Measurements from ENCODE around the gene NFIX.

NFIX gene

DNA sequence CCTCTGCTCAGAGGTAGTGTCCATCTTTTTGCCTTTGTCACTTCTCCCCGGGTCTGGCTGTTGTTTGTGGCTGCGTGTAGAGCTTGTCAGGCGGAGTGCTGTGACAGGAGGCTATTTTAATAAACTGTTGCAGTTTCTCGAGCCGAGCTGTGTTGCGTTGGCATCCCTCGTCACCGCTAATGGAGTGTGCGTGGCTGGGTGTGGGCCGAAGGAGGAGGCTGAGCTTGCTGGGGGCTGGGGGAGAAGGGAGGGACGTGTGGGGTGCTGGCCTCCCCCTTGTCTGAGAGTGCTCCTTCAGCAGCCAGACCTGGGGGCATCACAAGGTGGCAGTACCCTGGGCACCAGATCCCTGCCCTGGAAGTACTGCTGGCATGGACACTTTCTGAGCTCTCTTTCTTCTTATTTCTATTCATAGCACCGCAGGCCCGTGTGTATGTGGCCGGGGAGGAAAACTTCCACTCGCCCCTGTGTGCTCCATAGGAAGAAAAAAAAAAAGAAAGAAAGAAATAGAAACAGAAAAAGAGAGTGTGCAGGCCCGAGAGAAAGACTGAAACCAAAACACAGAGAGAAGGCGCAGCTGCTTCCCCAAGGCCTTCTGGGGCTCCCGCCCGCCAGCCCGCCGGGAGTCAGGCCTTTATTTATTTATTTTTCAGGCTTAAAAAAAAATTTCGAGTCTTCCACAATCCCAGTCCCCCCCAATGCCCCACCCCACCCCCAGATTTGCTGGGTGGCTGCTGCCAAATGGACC is 27.0 kb downstream of the NFIX start:
- peak; percentile 69 for DNase-seq (ENCODE audit: low spot score)

GRCh38 chr19:13022859-13023636 is 27.8 kb downstream of the NFIX start:
- DNase-seq (ENCODE audit: low spot score): peak; percentile 88

GRCh38 chr19:13023656-13024055 is 28.4 kb downstream of the NFIX start:
- no peak for DNase-seq (ENCODE audit: low spot score)

GRCh38 chr19:13024126-13024950 is 29.1 kb downstream of the NFIX start:
- no peak for DNase-seq (ENCODE audit: low spot score)

DNA sequence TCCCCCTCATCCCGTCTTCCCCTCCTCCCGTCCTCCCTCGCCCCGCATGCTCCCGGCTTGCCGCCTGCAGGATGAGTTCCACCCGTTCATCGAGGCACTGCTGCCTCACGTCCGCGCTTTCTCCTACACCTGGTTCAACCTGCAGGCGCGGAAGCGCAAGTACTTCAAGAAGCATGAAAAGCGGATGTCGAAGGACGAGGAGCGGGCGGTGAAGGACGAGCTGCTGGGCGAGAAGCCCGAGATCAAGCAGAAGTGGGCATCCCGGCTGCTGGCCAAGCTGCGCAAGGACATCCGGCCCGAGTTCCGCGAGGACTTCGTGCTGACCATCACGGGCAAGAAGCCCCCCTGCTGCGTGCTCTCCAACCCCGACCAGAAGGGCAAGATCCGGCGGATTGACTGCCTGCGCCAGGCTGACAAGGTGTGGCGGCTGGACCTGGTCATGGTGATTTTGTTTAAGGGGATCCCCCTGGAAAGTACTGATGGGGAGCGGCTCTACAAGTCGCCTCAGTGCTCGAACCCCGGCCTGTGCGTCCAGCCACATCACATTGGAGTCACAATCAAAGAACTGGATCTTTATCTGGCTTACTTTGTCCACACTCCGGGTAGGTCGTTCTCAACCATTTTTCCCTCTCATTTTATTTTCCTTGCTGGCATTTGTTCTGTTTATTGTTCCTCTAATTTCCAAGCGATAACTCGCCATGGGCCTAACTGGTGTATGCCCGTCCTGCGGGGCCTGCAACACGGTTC is 29.8 kb downstream of the NFIX start:
- DNase-seq (ENCODE audit: low spot score): no peak

- no peak for DNase-seq (ENCODE audit: low spot score)
These were observed 30.7 kb downstream of the NFIX start for GRCh38 chr19:13025819-13026456.

- DNase-seq (ENCODE audit: low spot score): no peak
These were observed 31.4 kb downstream of the NFIX start for GRCh38 chr19:13026462-13027370.

- no peak for DNase-seq (ENCODE audit: low spot score)
These were observed 32.3 kb downstream of the NFIX start for GRCh38 chr19:13027557-13027956.

- DNase-seq (ENCODE audit: low spot score): no peak
These were observed 32.8 kb downstream of the NFIX start for GRCh38 chr19:13028027-13028426.

DNA sequence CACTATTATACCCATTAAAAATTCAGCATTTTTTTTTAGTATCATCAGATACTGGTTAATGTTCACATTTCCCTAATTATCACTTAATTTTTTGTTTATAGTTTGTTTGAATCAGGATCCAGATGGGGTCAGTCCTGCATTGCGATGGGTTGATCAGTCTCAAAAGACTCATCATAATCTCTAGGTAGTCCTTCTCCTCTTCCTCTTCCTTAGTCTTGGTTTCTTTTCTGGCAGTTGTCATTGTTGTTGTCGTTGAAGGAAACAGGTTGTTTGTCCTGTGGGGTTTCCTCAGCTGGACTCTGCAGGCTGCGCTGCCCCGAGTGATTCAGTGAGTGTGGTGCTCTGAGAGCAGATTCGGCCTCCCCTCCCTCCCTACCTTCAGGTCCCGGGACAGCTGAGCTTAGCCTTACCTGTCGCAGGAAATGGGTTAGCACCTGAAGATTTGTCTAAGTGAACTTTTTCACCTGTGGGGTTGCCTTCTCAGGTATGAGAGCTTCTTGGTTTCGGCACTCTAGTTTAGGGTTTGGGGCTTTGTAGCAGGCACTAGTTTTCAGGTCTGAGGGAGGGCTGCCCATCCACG is 34.1 kb downstream of the NFIX start:
- DNase-seq (ENCODE audit: low spot score): no peak

DNA sequence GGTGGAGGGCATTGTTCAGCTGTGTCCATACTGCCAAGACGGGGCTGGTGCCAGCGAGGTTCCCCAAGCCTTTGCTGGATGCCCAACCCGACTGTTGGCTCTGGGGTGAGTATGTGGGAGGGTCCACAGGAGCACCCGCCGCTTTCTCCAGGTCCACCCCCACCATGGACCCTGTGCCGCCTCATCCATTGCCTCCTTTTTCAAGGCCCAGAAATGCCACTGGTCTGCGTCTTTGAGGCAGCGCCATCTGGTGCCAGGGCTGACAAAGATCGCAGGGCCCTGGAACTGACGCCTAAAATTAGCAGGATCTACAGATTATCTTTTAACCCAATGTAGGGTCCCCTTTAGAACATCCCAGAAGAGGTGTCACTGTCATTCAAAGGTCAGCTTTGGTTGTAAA is 34.6 kb downstream of the NFIX start:
- no peak for DNase-seq (ENCODE audit: low spot score)

DNA sequence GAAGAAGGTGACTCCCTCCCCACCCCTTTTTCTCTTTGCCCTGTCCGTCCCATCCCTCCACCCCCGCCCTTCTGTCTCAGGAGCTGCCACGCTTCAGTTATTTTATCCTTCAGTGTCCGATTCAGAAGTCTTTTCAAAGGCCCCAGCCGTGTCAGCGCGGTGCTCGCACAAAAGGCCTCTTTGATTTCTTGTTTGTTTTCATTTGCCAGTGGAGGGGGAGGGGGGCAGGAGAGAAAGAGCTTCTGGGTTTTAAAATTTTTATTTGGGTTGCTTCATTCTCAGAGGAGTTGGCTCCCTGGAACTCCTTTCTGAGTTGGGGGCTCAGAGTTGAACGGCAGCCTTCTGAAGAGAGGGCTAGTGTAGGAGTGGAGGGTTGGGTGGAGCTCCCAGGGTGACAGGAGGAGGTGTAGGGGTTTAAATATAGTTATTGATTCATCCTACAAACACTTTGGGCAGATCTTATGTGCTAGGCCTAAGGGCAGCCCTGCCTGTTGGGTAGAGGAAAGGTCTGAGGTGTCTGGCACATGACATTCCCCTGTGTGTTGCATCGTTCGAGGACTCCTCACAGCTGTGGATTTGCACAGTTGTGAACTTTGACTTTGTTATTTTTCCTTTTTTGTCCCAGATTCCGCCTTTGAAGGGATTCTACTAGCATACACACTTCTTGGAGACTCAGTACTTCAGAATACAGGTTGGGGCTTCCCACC is 36.8 kb downstream of the NFIX start:
- DNase-seq (ENCODE audit: low spot score): no peak

DNA sequence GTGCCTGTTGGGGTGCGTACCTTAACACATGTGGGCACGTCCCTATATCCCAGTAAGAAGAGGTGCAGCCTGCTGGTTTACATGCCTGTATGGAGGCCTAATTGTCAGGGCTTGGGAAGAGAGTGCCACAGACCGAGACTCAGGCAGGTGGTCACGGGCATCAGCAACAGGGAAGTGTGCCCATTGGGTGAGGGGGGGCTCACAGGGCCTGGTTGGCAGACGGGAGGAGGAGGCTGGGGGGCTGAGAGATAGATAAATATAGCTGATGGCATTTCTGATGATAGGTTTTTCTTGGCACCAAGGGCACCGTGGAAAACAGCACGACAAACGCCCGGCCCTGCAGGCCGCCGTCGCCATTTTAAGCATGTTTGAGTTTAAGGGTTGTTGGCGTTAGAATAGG is 37.6 kb downstream of the NFIX start:
- DNase-seq (ENCODE audit: low spot score): no peak

- no peak for DNase-seq (ENCODE audit: low spot score)
These were observed 38.0 kb downstream of the NFIX start for GRCh38 chr19:13033244-13033643.

DNA sequence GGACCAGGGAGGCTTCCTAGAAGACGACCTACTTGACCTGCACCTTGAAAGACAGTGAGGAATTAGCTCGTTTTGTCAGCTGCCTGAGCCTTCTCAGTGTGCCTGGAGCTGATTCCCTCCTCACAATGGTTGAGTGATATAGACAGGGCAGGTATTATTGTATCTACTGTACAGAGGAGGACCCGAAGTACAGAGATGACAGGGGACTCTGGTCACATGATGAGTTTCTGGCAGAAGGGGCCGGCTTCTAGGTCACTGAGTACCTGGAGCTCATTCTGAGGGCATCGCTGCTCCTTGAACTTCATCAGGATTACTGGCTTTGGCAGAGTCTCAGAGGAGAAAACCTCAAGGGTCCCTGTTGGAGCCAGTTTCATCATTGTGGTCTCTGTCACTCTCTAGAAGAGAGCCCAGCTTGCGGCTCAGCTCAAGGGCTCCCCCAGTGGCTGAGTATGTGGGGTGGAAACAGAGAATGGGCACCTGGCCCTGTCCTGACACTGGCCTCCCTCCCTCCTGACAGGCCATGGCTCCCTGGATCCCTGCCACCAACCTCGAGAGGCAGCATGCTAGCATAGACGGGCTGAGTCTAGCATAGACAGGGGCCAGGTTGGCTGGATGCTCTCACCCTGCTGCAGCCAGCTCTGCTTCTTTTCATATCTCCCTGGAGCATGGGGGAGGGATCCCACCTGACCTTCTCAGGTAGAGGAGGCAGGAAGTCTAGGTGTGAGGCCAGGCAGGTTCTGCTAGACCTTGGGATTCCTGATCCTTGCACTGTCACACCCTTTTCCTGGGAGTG is 38.7 kb downstream of the NFIX start:
- no peak for DNase-seq (ENCODE audit: low spot score)

GRCh38 chr19:13034636-13035035 is 39.4 kb downstream of the NFIX start:
- DNase-seq (ENCODE audit: low spot score): no peak

- no peak for DNase-seq (ENCODE audit: low spot score)
These were observed 40.6 kb downstream of the NFIX start for GRCh38 chr19:13035820-13036365.

- no peak for DNase-seq (ENCODE audit: low spot score)
These were observed 41.2 kb downstream of the NFIX start for GRCh38 chr19:13036366-13036976.
